SK-N-SH (cell line): ENCODE measurements around the gene ANKRD37. TPM values are rescaled to one million over a fixed set of nuclear protein-coding genes. Genes with fewer than 3 reads are reported as not detected.

ENCODE experiments used
- CTCF ChIA-PET: fragments of 300-600, 350-600 bp; formaldehyde crosslinking; extraction: SDS; loops from one replicate; lab custom pipeline; 2021; lab: Yijun Ruan, JAX
- POLR2A ChIA-PET: fragments of 350-600 bp; sonication (Branson Sonifier 250); formaldehyde crosslinking; extraction: SDS; loops from one replicate; lab custom pipeline; 2020; ENCODE audit warnings: antibody characterized with exemption, inconsistent platforms; lab: Yijun Ruan, JAX
- DNase-seq: peaks from one replicate; pipeline ENCODE4 v3.0.0; 2012
- H2AFZ ChIP-seq: fragments of 200-600 bp; sonication (generic); 2 replicates; pipeline ENCODE4 v1.8.1; 2016; ENCODE audit warnings: antibody characterized with exemption, mild to moderate bottlenecking, low read depth
- H3F3A ChIP-seq: fragments of 200-600 bp; sonication (generic); replicated peaks from 2 replicates; pipeline ENCODE3; 2016; ENCODE audit warnings: antibody characterized with exemption, mild to moderate bottlenecking; ENCODE audit not compliant: insufficient read depth
- H3K27ac ChIP-seq, 2 experiments: fragments of 200-500 bp in 1 of 2; fragments of 200-600 bp in 1 of 2; sonication (Bioruptor generic) in 1 of 2; sonication (generic), shearing (Covaris generic) in 1 of 2; 2 replicates each; pipeline versions ENCODE4 v1.5.1 to v1.6.1; 2014 to 2016; ENCODE audit warnings: low read depth in 2 of 2, inconsistent platforms in 1 of 2, low read length in 1 of 2, mild to moderate bottlenecking in 1 of 2, mixed read lengths in 1 of 2
- H3K27me3 ChIP-seq: fragments of 200-600 bp; sonication (generic), shearing (Covaris generic); 2 replicates; pipeline ENCODE4 v1.6.1; 2016; ENCODE audit warnings: mixed run types; ENCODE audit not compliant: insufficient read depth
- H3K36me3 ChIP-seq, 2 experiments: fragments of 200-500 bp in 1 of 2; fragments of 200-600 bp in 1 of 2; sonication (Bioruptor generic) in 1 of 2; sonication (generic) in 1 of 2; replicated peaks in 1 of 2; 2 replicates each; pipeline versions ENCODE3 to v1.5.1; 2014 to 2016; ENCODE audit warnings: low read length in 1 of 2, mild to moderate bottlenecking in 1 of 2; ENCODE audit not compliant: insufficient read depth in 2 of 2, control insufficient read depth in 1 of 2
- H3K4me1 ChIP-seq, 2 experiments: fragments of 200-500 bp in 1 of 2; fragments of 200-600 bp in 1 of 2; sonication (Bioruptor generic) in 1 of 2; sonication (generic), shearing (Covaris generic) in 1 of 2; 2 replicates each; pipeline versions ENCODE4 v1.5.1 to v1.6.1; 2014 to 2016; ENCODE audit warnings: low read depth in 1 of 2, low read length in 1 of 2, mixed run types in 1 of 2; ENCODE audit not compliant: insufficient read depth in 2 of 2, control insufficient read depth in 1 of 2
- H3K4me2 ChIP-seq: fragments of 200-600 bp; sonication (generic), shearing (Covaris generic); 2 replicates; pipeline ENCODE4 v1.6.1; 2017; ENCODE audit warnings: mixed run types
- H3K4me3 ChIP-seq, 2 experiments: fragments of 200-500 bp in 1 of 2; fragments of 200-600 bp in 1 of 2; sonication (Bioruptor generic) in 1 of 2; sonication (generic), shearing (Covaris generic) in 1 of 2; 2 replicates each; pipeline versions ENCODE4 v1.5.1 to v1.8.1; 2014 to 2016; ENCODE audit warnings: low read depth in 2 of 2, inconsistent platforms in 1 of 2, low read length in 1 of 2, mild to moderate bottlenecking in 1 of 2, mixed read lengths in 1 of 2, moderate library complexity in 1 of 2
- H3K79me2 ChIP-seq: fragments of 200-600 bp; sonication (generic); 2 replicates; pipeline ENCODE4 v1.8.1; 2017; ENCODE audit warnings: mild to moderate bottlenecking; ENCODE audit not compliant: insufficient read depth
- H3K9ac ChIP-seq: fragments of 200-600 bp; sonication (generic); 2 replicates; pipeline ENCODE4 v1.6.1; 2017; ENCODE audit warnings: mixed run types
- H3K9me2 ChIP-seq: fragments of 200-600 bp; sonication (generic); 2 replicates; pipeline ENCODE4 v1.6.1; 2017; ENCODE audit warnings: mixed run types
- H3K9me3 ChIP-seq: fragments of 200-600 bp; sonication (generic); 2 replicates; pipeline ENCODE4 v1.6.1; 2017; ENCODE audit warnings: mixed run types, mild to moderate bottlenecking, moderate library complexity
- H4K20me1 ChIP-seq: fragments of 200-600 bp; sonication (generic); 2 replicates; pipeline ENCODE4 v1.6.1; 2017; ENCODE audit warnings: mild to moderate bottlenecking, mixed run types; ENCODE audit not compliant: insufficient read depth
- ELF1 ChIP-seq: IDR thresholded peaks from 2 replicates; pipeline ENCODE4 v1.4.0; 2012
- FOSL2 ChIP-seq: IDR thresholded peaks from 2 replicates; pipeline ENCODE4 v1.4.0; 2012; ENCODE audit warnings: low read depth, mild to moderate bottlenecking, moderate library complexity, borderline replicate concordance
- GABPA ChIP-seq: IDR thresholded peaks from 2 replicates; pipeline ENCODE4 v1.4.0; 2012; ENCODE audit warnings: low read depth, mild to moderate bottlenecking
- MXI1 ChIP-seq: IDR thresholded peaks from 2 replicates; pipeline ENCODE4 v1.6.1; 2012; ENCODE audit warnings: mild to moderate bottlenecking, low read depth, low read length, improper control_type of control experiment
- NFIC ChIP-seq: IDR thresholded peaks from 2 replicates; pipeline ENCODE4 v1.4.0; 2012; ENCODE audit warnings: borderline replicate concordance
- POLR2AphosphoS5 ChIP-seq: IDR thresholded peaks from 2 replicates; pipeline ENCODE4 v1.6.1; 2012; ENCODE audit warnings: low read depth, low read length
- RFX5 ChIP-seq: IDR thresholded peaks from 2 replicates; pipeline ENCODE4 v1.6.1; 2012; ENCODE audit warnings: mild to moderate bottlenecking, improper control_type of control experiment, low read length
- SMC3 ChIP-seq: IDR thresholded peaks from 2 replicates; pipeline ENCODE4 v1.6.1; 2012; ENCODE audit warnings: low read depth, low read length, improper control_type of control experiment
- TAF1 ChIP-seq: IDR thresholded peaks from 2 replicates; pipeline ENCODE4 v1.6.1; 2012; ENCODE audit warnings: low read depth, mild to moderate bottlenecking, low read length, moderate library complexity, borderline replicate concordance
- TEAD4 ChIP-seq: IDR thresholded peaks from 2 replicates; pipeline ENCODE4 v1.4.0; 2012; ENCODE audit warnings: mild to moderate bottlenecking, borderline replicate concordance; ENCODE audit not compliant: insufficient read depth
- YY1 ChIP-seq: IDR thresholded peaks from 2 replicates; pipeline ENCODE4 v1.4.0; 2012; ENCODE audit warnings: low read depth, mild to moderate bottlenecking
- WGBS: methylation state at CpG from one replicate; pipeline ENCODE4 v1.1.6; 2017; ENCODE audit warnings: low lambda C conversion rate; 5-methylcytosine and 5-hydroxymethylcytosine counted together
- polyA plus RNA-seq, 3 experiments: library from polyadenylated mRNA; depleted of rRNA; stranded (reverse); fragments of >200 nt; gene quantifications; 2 replicates each; pipeline ENCODE4 v1.2.3, GENCODE V29; 2012
- TF ChIP-seq, protein P1 (sequence below): IDR thresholded peaks from 2 replicates; pipeline ENCODE4 v1.4.0; 2012; ENCODE audit warnings: low read depth, borderline replicate concordance
- TF ChIP-seq, protein P2 (sequence below): IDR thresholded peaks from 2 replicates; pipeline ENCODE4 v1.4.0; 2012; ENCODE audit warnings: low read depth, borderline replicate concordance
- TF ChIP-seq, protein P3 (sequence below): fragments of 150-350 bp; IDR thresholded peaks from 2 replicates; pipeline ENCODE4 v1.6.1; 2016; ENCODE audit warnings: mild to moderate bottlenecking, low read depth, low read length
- TF ChIP-seq, protein P4 (sequence below): IDR thresholded peaks from 2 replicates; pipeline ENCODE4 v1.6.1; 2012; ENCODE audit warnings: mild to moderate bottlenecking, low read depth, low read length, moderate library complexity
- TF ChIP-seq, protein P5 (sequence below): fragments of 200-600 bp; sonication (generic); IDR thresholded peaks from 2 replicates; pipeline ENCODE4 v1.6.1; 2017; ENCODE audit warnings: antibody characterized with exemption, mild to moderate bottlenecking, moderate library complexity

Gene ANKRD37
- polyA plus RNA-seq, 1 of the 3 experiments (the other 2 are of a cell fraction), result 10.1 TPM

DNA sequence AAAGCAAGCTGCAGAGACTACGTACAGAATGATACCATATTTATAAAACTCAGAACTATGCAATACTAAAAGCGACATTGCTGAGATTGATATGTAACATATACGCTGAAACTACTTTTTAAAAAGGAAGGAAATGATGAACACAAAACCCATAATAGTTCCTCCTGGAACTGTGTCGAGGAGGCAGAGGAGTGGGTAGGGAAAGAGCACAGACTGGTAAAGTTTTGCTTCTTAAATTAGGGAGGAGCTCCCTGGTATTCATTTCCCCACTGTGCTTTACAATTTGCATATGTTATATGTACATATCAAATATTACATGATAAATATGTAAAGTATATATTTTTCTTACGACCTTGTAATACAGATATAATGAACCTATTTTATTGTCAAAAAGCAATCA, 15.2 kb downstream of the ANKRD37 start:
- ChIA-PET POLR2A (no interaction called here), CTCF (interaction anchor here (0.8 kb wide), 1 partner anchor 406 kb away, joined by 3 read pairs; no protein-coding TSS in a partner anchor)
- Histone ChIP-seq H3K27ac (peak overlapping the region in 1 of 2 experiments; percentile 37; a peak in 2 of 4 replicates), H3K36me3 (peaks cover 55 to 57% of the 10 kb centered on the region in 2 experiments), H3K9me2 (no peaks in the 10 kb centered on the region), H3K9me3 (no peaks in the 10 kb centered on the region), H3K27me3 (no peaks in the 10 kb centered on the region), H3K79me2 (no peaks in the 10 kb centered on the region), H3K4me2 (no peak overlapping the region), H3F3A (peaks cover 9% of the 10 kb centered on the region), H3K4me3 (no peak overlapping the region), H3K4me1 (0 out of 4 replicates have a peak, but pooled peaks cover 0 to 8% of the 10 kb centered on the region in 2 experiments), H3K9ac (peak overlapping the region; percentile 25; the same call in 1 of the 2 replicates), H4K20me1 (no peaks in the 10 kb centered on the region), H2AFZ (no peak overlapping the region)
- 95% methylated on average over 5 of the region's 5 CpGs for WGBS
- TF ChIP-seq, protein P1, sequence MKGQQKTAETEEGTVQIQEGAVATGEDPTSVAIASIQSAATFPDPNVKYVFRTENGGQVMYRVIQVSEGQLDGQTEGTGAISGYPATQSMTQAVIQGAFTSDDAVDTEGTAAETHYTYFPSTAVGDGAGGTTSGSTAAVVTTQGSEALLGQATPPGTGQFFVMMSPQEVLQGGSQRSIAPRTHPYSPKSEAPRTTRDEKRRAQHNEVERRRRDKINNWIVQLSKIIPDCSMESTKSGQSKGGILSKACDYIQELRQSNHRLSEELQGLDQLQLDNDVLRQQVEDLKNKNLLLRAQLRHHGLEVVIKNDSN, result no peak
- no peak for TF ChIP-seq MXI1
- DNase-seq, result no peak

DNA sequence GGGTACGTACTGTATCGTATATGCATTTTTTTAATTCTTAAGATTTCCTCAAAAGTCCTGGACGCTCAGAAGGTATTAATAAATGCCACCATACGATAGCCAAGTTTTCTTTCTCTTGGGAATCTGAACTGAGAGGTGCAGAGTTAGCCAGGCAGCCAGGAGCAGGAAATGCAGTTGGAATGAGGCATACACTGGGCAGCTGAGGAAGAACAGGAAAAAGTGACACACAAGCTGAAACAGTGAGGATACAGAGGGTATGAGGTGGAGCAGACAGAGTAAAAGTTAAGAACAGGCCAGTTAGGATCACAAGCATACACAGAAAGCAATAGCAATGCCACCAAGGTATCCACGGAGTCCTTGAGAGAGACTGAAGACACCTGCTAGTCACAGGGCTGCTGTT, 15.8 kb downstream of the ANKRD37 start:
- TF ChIP-seq, protein P2, sequence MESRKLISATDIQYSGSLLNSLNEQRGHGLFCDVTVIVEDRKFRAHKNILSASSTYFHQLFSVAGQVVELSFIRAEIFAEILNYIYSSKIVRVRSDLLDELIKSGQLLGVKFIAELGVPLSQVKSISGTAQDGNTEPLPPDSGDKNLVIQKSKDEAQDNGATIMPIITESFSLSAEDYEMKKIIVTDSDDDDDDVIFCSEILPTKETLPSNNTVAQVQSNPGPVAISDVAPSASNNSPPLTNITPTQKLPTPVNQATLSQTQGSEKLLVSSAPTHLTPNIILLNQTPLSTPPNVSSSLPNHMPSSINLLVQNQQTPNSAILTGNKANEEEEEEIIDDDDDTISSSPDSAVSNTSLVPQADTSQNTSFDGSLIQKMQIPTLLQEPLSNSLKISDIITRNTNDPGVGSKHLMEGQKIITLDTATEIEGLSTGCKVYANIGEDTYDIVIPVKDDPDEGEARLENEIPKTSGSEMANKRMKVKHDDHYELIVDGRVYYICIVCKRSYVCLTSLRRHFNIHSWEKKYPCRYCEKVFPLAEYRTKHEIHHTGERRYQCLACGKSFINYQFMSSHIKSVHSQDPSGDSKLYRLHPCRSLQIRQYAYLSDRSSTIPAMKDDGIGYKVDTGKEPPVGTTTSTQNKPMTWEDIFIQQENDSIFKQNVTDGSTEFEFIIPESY, result no peak
- TF ChIP-seq, protein P1, result no peak
- TF ChIP-seq POLR2AphosphoS5 (no peak), YY1 (no peak), TAF1 (no peak), MXI1 (no peak), FOSL2 (no peak), SMC3 (no peak), TEAD4 (no peak), ELF1 (no peak), NFIC (no peak), RFX5 (no peak), GABPA (no peak)
- TF ChIP-seq, protein P3, sequence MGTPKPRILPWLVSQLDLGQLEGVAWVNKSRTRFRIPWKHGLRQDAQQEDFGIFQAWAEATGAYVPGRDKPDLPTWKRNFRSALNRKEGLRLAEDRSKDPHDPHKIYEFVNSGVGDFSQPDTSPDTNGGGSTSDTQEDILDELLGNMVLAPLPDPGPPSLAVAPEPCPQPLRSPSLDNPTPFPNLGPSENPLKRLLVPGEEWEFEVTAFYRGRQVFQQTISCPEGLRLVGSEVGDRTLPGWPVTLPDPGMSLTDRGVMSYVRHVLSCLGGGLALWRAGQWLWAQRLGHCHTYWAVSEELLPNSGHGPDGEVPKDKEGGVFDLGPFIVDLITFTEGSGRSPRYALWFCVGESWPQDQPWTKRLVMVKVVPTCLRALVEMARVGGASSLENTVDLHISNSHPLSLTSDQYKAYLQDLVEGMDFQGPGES, result no peak
- TF ChIP-seq, protein P4, sequence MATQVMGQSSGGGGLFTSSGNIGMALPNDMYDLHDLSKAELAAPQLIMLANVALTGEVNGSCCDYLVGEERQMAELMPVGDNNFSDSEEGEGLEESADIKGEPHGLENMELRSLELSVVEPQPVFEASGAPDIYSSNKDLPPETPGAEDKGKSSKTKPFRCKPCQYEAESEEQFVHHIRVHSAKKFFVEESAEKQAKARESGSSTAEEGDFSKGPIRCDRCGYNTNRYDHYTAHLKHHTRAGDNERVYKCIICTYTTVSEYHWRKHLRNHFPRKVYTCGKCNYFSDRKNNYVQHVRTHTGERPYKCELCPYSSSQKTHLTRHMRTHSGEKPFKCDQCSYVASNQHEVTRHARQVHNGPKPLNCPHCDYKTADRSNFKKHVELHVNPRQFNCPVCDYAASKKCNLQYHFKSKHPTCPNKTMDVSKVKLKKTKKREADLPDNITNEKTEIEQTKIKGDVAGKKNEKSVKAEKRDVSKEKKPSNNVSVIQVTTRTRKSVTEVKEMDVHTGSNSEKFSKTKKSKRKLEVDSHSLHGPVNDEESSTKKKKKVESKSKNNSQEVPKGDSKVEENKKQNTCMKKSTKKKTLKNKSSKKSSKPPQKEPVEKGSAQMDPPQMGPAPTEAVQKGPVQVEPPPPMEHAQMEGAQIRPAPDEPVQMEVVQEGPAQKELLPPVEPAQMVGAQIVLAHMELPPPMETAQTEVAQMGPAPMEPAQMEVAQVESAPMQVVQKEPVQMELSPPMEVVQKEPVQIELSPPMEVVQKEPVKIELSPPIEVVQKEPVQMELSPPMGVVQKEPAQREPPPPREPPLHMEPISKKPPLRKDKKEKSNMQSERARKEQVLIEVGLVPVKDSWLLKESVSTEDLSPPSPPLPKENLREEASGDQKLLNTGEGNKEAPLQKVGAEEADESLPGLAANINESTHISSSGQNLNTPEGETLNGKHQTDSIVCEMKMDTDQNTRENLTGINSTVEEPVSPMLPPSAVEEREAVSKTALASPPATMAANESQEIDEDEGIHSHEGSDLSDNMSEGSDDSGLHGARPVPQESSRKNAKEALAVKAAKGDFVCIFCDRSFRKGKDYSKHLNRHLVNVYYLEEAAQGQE, result no peak
- TF ChIP-seq, protein P5, sequence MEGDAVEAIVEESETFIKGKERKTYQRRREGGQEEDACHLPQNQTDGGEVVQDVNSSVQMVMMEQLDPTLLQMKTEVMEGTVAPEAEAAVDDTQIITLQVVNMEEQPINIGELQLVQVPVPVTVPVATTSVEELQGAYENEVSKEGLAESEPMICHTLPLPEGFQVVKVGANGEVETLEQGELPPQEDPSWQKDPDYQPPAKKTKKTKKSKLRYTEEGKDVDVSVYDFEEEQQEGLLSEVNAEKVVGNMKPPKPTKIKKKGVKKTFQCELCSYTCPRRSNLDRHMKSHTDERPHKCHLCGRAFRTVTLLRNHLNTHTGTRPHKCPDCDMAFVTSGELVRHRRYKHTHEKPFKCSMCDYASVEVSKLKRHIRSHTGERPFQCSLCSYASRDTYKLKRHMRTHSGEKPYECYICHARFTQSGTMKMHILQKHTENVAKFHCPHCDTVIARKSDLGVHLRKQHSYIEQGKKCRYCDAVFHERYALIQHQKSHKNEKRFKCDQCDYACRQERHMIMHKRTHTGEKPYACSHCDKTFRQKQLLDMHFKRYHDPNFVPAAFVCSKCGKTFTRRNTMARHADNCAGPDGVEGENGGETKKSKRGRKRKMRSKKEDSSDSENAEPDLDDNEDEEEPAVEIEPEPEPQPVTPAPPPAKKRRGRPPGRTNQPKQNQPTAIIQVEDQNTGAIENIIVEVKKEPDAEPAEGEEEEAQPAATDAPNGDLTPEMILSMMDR, result no peak
- WGBS, result 91% methylated on average over 5 of the region's 5 CpGs
- H3K27me3 ChIP-seq, result no peaks in the 10 kb centered on the region
- H3K36me3 ChIP-seq, result peaks cover 60% of the 10 kb centered on the region in 2 experiments
- peak overlapping the region; percentile 12; the same call in 1 of the 2 replicates for H3K4me2 ChIP-seq
- H3K27ac ChIP-seq, result peak overlapping the region in 1 of 2 experiments; percentile 37; a peak in 2 of 4 replicates
- H3K9ac ChIP-seq, result peak overlapping the region; percentile 25; the same call in 1 of the 2 replicates
- peaks cover 9% of the 10 kb centered on the region for H3F3A ChIP-seq
- H3K4me1 ChIP-seq, result 0 out of 4 replicates have a peak, but pooled peaks cover 0 to 8% of the 10 kb centered on the region in 2 experiments
- H4K20me1 ChIP-seq, result no peaks in the 10 kb centered on the region
- ChIA-PET CTCF (interaction anchor here (0.6 to 1.2 kb wide), 3 partner anchors 44 to 609 kb away, joined by 3 to 4 read pairs (median 3); no protein-coding TSS in a partner anchor), POLR2A (no interaction called here)
- H3K4me3 ChIP-seq, result no peak overlapping the region
- H3K9me2 ChIP-seq, result no peaks in the 10 kb centered on the region
- no peak for DNase-seq
- H3K9me3 ChIP-seq, result no peaks in the 10 kb centered on the region
- H3K79me2 ChIP-seq, result no peaks in the 10 kb centered on the region
- no peak overlapping the region for H2AFZ ChIP-seq
